Measurements from ENCODE around the gene TVP23C.

Gene TVP23C

DNA sequence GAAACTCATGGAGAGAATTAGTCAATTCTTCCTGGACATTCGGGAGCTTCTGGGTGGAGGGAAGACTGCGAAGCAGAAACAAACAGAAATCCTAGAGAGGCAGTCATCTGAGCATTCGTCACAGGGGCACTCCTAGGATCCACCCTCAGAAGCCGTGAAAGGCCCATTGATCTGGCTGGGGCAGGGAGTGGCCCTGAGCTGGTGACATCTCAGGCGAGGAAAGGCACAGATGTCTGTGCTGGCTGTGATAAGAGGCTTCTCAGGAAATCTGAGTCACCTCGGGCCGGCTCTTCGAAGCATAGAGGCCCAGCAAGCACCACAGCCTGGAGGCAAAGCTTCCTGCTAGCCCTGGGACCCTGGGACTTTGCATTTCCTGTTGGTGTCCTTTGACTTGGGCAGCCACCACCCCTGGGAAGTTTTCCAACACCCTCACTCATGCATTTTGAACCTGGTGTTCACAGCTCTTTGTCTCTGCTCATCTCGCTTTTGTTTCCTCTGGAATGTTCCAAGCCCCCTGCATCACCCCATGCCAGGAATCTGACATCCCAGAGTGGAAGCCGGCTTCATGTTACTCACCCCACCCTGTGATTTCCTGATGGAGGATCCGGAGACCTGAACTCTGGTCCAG is 72.5 kb downstream of the TVP23C start:
- DNase-seq (ENCODE audit: low spot score), result peak; percentile 86
- Histone ChIP-seq H3K4me3 (no peak overlapping the region), H3K27ac (peak overlapping the region in 1 of 2 donors; percentile 87)
- TF ChIP-seq, protein P1, sequence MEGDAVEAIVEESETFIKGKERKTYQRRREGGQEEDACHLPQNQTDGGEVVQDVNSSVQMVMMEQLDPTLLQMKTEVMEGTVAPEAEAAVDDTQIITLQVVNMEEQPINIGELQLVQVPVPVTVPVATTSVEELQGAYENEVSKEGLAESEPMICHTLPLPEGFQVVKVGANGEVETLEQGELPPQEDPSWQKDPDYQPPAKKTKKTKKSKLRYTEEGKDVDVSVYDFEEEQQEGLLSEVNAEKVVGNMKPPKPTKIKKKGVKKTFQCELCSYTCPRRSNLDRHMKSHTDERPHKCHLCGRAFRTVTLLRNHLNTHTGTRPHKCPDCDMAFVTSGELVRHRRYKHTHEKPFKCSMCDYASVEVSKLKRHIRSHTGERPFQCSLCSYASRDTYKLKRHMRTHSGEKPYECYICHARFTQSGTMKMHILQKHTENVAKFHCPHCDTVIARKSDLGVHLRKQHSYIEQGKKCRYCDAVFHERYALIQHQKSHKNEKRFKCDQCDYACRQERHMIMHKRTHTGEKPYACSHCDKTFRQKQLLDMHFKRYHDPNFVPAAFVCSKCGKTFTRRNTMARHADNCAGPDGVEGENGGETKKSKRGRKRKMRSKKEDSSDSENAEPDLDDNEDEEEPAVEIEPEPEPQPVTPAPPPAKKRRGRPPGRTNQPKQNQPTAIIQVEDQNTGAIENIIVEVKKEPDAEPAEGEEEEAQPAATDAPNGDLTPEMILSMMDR (IDR thresholded peaks at IDR 0.05), result no peak

DNA sequence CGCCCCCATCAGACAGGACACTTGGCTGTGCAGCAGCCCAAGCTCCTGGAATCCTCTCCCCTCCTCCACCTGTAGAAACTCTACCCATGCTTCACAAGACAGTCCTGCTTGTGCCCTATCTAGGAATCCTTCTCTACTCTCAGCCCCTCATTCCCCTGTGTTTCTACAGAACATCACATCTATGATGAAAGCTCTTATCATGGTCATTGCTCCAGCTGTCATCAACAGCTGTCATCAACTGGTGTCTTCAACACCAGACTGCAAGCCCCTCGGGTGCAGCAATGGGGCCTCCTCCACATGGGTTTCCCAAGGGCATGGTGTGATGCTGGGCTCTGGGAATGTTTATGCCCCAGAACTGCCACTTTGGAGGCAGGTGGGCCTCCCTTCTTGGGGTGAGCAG is 74.7 kb downstream of the TVP23C start:
- DNase-seq (ENCODE audit: low spot score), result no peak
- no peak overlapping the region for H3K4me3 ChIP-seq
- TF ChIP-seq, protein P1 (IDR thresholded peaks at IDR 0.05), result no peak
- no peak overlapping the region for H3K27ac ChIP-seq

DNA sequence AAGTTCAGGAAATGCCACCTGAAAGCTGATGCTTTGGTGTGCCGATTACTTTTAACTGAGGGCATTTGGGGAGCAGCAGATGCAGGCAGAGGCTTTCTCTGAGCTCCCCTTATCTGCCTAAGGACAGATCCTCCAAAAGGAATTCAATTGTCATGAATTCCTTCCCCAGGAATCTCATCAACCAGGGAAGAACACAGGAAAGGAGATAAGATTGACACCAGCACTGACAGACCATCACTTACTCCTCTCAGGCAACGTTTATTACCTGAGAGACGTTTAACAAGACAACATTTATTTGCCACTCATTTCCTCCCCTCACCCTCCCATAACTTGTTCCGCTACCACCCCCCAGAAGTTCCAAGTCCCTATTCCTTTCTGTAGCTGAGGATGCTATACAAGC is 78.2 kb downstream of the TVP23C start:
- TF ChIP-seq, protein P1 (IDR thresholded peaks at IDR 0.05), result no peak
- no peak for DNase-seq (ENCODE audit: low spot score)
- no peak overlapping the region for H3K4me3 ChIP-seq
- no peak overlapping the region for H3K27ac ChIP-seq

DNA sequence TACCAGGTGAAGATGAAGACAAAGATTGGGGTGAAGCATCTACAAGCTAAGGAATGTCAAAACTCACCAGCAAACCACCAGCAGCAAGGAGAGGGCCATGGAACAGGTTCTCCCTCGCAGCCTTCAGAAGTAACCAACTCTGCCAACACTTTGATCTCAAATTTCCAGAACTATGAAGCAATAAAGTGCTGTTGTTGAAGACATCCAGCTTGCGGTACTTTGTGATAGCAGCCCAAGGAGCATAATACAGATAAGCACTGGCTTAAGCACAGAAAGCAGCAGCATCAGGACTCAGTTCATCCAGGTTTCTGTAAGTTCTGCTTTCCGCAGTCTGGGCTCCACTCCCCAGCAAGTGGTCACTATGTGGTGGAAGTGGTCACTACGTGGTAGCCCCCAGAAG is 79.9 kb downstream of the TVP23C start:
- Histone ChIP-seq H3K27ac (no peak overlapping the region), H3K4me3 (no peak overlapping the region)
- DNase-seq (ENCODE audit: low spot score), result no peak
- TF ChIP-seq, protein P1 (IDR thresholded peaks at IDR 0.05), result no peak

DNA sequence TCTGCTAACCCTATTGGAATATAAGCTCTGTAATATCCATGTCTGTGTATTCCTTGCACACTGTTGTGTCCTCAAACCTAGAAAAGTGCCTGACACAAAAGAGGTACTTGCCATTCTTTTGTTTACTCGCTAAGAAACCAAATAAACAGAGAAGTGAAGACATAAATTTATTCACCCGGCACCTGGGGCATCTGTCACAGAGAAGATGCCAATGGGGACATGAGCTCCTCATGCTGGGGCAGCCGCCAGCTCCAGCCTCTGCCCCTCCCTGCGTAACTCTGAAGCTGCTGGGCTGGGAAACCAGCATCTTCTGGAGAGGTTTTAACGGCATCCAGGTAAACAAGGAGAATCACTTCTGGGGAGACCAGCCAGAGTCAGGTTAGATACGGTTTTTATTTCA is 80.8 kb downstream of the TVP23C start:
- TF ChIP-seq, protein P1 (IDR thresholded peaks at IDR 0.05), result no peak
- H3K27ac ChIP-seq, result no peak overlapping the region
- DNase-seq (ENCODE audit: low spot score), result no peak
- H3K4me3 ChIP-seq, result no peak overlapping the region

DNA sequence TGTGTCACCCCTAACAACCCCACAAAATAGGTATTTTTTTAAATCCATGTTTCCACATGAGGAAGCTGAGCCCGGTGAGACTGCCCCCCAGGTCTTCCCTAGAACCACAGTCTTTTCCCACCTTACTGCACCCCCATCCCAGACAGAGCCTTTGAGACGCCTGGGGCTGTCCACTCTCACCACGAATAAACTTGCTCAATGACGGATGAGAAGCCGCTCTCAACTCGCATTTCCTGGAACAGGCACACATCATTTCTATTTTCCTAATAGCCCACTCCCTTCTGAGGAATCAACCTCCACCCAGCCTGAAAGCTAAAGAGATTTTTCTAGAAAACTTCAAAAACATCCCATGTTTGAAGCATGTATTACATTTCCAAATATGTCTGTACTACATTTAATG is 81.8 kb downstream of the TVP23C start:
- H3K27ac ChIP-seq, result no peak overlapping the region
- H3K4me3 ChIP-seq, result no peak overlapping the region
- TF ChIP-seq, protein P1 (IDR thresholded peaks at IDR 0.05), result no peak
- no peak for DNase-seq (ENCODE audit: low spot score)

DNA sequence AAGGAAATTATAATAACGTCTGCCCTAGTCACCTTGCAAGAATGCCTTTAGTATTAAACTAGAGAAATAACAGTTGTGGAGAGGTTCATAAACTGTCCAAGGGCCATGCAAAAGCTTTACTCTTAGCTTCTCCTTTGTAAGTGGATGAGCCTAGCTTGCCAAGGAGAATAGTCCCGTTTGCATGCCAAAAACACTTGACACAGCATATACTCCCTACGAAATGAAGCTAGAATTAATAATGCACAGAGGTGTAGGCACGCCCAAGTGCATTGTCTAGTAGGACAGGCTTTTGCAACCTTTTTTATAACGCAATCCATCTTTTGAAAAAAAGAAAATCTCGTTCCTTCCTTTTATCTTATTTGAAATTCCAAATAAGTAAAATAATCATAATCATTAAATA is 83.1 kb downstream of the TVP23C start:
- Histone ChIP-seq H3K27ac (no peak overlapping the region), H3K4me3 (no peak overlapping the region)
- no peak for DNase-seq (ENCODE audit: low spot score)
- TF ChIP-seq, protein P1 (IDR thresholded peaks at IDR 0.05), result no peak

Measured in coronary artery (tissue), 2 donors.